Lower lobe of right lung (tissue), 2 donors: ENCODE data around the gene USP15. TPM values are rescaled to one million over a fixed set of nuclear protein-coding genes. Genes with fewer than 3 reads are reported as not detected.

ENCODE experiments used
- ATAC-seq, 2 donors: fragments of 200-7000 bp; cut with Tn5 transposase; one replicate each; pipeline ENCODE4 v1.9.1; 2020 to 2022; ENCODE audit warnings: mild to moderate bottlenecking in 2 of 2, moderate library complexity in 2 of 2
- DNase-seq: peaks from one replicate; pipeline ENCODE4 v3.0.0-alpha.2; 2020
- H3K27ac ChIP-seq: fragments of 200-600 bp; one replicate; pipeline ENCODE4 v1.8.0; 2022
- H3K27me3 ChIP-seq: fragments of 200-600 bp; one replicate; pipeline ENCODE4 v1.8.0; 2022; ENCODE audit warnings: low read depth
- H3K36me3 ChIP-seq: fragments of 200-600 bp; one replicate; pipeline ENCODE4 v1.8.0; 2022; ENCODE audit warnings: mild to moderate bottlenecking
- H3K4me1 ChIP-seq: fragments of 200-600 bp; one replicate; pipeline ENCODE4 v1.8.0; 2022
- H3K4me3 ChIP-seq: fragments of 200-600 bp; one replicate; pipeline ENCODE4 v1.8.0; 2022; ENCODE audit warnings: mild to moderate bottlenecking
- H3K9me3 ChIP-seq: fragments of 200-600 bp; one replicate; pipeline ENCODE4 v1.8.0; 2022
- CTCF ChIP-seq: fragments of 200-600 bp; IDR thresholded peaks from one replicate; pipeline ENCODE4 v1.8.0; 2022; ENCODE audit warnings: antibody characterized with exemption, mild to moderate bottlenecking
- intact Hi-C: fragments of 100-400 bp; cut with DNase I; formaldehyde crosslinking; loops from one replicate; pipeline ENCODE4 v1.11.0; 2022
- long read RNA-seq: library from polyadenylated mRNA; unstranded; transcript quantifications from one replicate; pipeline ENCODE4 v2.0.0, GENCODE V29; 2021
- total RNA-seq: library from RNA; stranded (reverse); fragmentation: NEBNext Ultra II Directional; extraction: Animal tissue kit (Norgen Biotek cat#: 25700); gene quantifications from one replicate; pipeline ENCODE4 v1.2.1, GENCODE V29; 2021
- donor health status: DM: no; HTN: yes; CAD: no; lungs with severe emphysema.

USP15 gene
- 91.9 TPM for total RNA-seq
- long read RNA-seq, full-length matches to known transcripts: 36 of 63 reads
- long read RNA-seq, partial matches to known transcripts: 12 of 63 reads
- long read RNA-seq, other reads (novel, unspliced or antisense): 15 of 63 reads

GRCh38 chr12:62259993-62260732 lies at the start of gene USP15:
Gene USP15 (plus strand): TSS chr12:62260404. CDS start chr12:62260415, 11 bp downstream.
- peak; percentile 98 to 99 for ATAC-seq
- intact Hi-C loops: no loop called here
- peak; percentile 78 for TF ChIP-seq CTCF
- peaks cover 55% of the 10 kb centered on the region for H3K4me1 ChIP-seq
- peak within 1 kb of the TSS; percentile 92 for H3K4me3 ChIP-seq
- no peaks in the 10 kb centered on the region for H3K9me3 ChIP-seq
- H3K27ac ChIP-seq: peak within 1 kb of the TSS; percentile 95
- no peaks in the 10 kb centered on the region for H3K27me3 ChIP-seq
- DNase-seq: peak; percentile 97
- H3K36me3 ChIP-seq: no peaks in the 10 kb centered on the region

DNA sequence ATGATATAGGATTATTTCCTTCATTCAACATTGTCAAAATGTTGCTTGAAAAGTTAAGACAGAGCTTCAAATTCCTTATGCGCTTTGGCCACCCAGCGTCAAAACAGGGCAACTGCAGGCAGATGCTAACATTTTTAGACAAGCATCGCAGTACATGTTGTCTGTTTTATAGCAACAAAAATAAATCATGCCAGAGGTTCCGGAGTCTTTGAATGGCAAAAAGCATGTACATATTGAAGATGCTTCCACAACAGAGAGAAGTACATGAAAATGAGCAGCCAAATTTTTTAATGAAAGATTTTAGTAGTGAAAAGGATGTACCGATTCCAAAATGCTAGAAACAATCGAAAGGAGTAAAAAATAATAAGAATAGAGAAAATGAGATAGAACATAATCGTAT lies 49.8 kb upstream of the USP15 start:
- peak; percentile 84 for TF ChIP-seq CTCF
- ATAC-seq (peak; percentile 51 to 69), DNase-seq (peak; percentile 59)
- intact Hi-C loops: no loop called here
- no peaks in the 10 kb centered on the region for H3K4me1 ChIP-seq
- no peak overlapping the region for H3K4me3 ChIP-seq
- no peaks in the 10 kb centered on the region for H3K27me3 ChIP-seq
- H3K36me3 ChIP-seq: no peaks in the 10 kb centered on the region
- no peaks in the 10 kb centered on the region for H3K9me3 ChIP-seq
- no peak overlapping the region for H3K27ac ChIP-seq

DNA sequence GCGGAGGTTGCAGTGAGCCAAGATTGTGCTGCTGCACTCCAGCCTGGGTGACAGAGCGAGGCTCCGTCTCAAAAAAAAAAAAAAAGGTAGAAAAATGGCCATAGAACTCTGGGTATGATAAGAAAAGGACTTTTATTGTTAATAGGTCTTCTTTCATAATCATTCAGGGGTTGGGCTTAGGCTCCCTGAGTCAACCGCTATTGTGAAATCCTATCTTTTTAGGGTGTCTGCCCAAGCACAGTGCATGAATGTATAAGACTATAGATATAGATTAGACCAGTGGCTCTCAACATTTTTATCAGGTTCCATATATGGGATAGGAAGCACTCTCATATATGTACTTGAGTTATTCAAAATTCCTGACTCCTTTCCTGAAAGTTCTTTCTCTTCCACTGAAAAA lies 48.7 kb upstream of the USP15 start:
- TF ChIP-seq CTCF: no peak
- Histone ChIP-seq H3K27me3 (no peaks in the 10 kb centered on the region), H3K4me1 (peaks cover 9% of the 10 kb centered on the region), H3K4me3 (no peak overlapping the region), H3K27ac (no peak overlapping the region), H3K36me3 (no peaks in the 10 kb centered on the region), H3K9me3 (no peaks in the 10 kb centered on the region)
- intact Hi-C loops: no loop called here
- ATAC-seq (peak; percentile 35 to 48), DNase-seq (no peak)

- Histone ChIP-seq H3K4me3 (no peak overlapping the region), H3K36me3 (no peaks in the 10 kb centered on the region), H3K4me1 (peaks cover 9% of the 10 kb centered on the region), H3K27me3 (no peaks in the 10 kb centered on the region), H3K9me3 (no peaks in the 10 kb centered on the region), H3K27ac (no peak overlapping the region)
- intact Hi-C loops: no loop called here
- ATAC-seq (peak in 1 of 2 donors; percentile 42), DNase-seq (no peak)
- TF ChIP-seq CTCF: no peak
Measured at GRCh38 chr12:62214846-62215245, 45.4 kb upstream of the USP15 start.

- H3K4me1 ChIP-seq: peaks cover 9% of the 10 kb centered on the region
- H3K27me3 ChIP-seq: no peaks in the 10 kb centered on the region
- H3K9me3 ChIP-seq: no peaks in the 10 kb centered on the region
- H3K4me3 ChIP-seq: no peak overlapping the region
- H3K36me3 ChIP-seq: no peaks in the 10 kb centered on the region
- H3K27ac ChIP-seq: peak overlapping the region; percentile 14
- ATAC-seq: no peak
- no peak for DNase-seq
- intact Hi-C loops: no loop called here
- no peak for TF ChIP-seq CTCF
Measured at GRCh38 chr12:62215506-62215905, 44.7 kb upstream of the USP15 start.
